Common myeloid progenitor, CD34-positive (primary cell): Measurements from ENCODE around the gene TAAR1. TPM values are rescaled to one million over a fixed set of nuclear protein-coding genes. Genes with fewer than 3 reads are reported as not detected.
"Not testable (repeated sequence)": the region's sequence is repeated elsewhere in the genome, so short reads cannot be mapped to it uniquely, and the experiment has no call there.

Experiments
- CTCF ChIA-PET: fragments of 350-600 bp; sonication (Branson Sonifier 250); formaldehyde crosslinking; loops from one replicate; lab custom pipeline; 2021; ENCODE audit warnings: antibody characterized with exemption; lab: Charles Lee
- POLR2A ChIA-PET: fragments of 350-600 bp; sonication (Branson Sonifier 250); formaldehyde crosslinking; loops from one replicate; lab custom pipeline; 2021; ENCODE audit warnings: antibody characterized with exemption; lab: Charles Lee
- DNase-seq, 3 donors: peaks; one replicate each; pipeline versions ENCODE4 v3.0.0 to v3.0.0-alpha.2; 2013
- H3K27ac ChIP-seq, 2 experiments: 1 replicate in 1 of 2; 2 replicates in 1 of 2; pipeline ENCODE4 v1.7.0; 2013; ENCODE audit warnings: inconsistent platforms in 2 of 2, low read length in 2 of 2, mild to moderate bottlenecking in 2 of 2, low read depth in 1 of 2, moderate library complexity in 1 of 2; ENCODE audit not compliant: severe bottlenecking in 2 of 2, insufficient read depth in 1 of 2, poor library complexity in 1 of 2
- H3K27me3 ChIP-seq, 5 experiments: replicated peaks in 2 of 5; 1 replicate in 3 of 5; 2 replicates in 2 of 5; pipeline versions ENCODE4 v1.6.1 to v1.7.0; 2013; ENCODE audit warnings: low read length in 4 of 5, mild to moderate bottlenecking in 2 of 5, moderate library complexity in 2 of 5, inconsistent platforms in 1 of 5; ENCODE audit not compliant: insufficient read depth in 5 of 5, control insufficient read depth in 4 of 5
- H3K36me3 ChIP-seq, 4 experiments: 1 replicate in 2 of 4; 2 replicates in 2 of 4; pipeline versions ENCODE4 v1.6.1 to v1.7.0; 2013; ENCODE audit warnings: low read length in 3 of 4, control low read depth in 1 of 4, mild to moderate bottlenecking in 1 of 4; ENCODE audit not compliant: control insufficient read depth in 4 of 4, insufficient read depth in 4 of 4
- H3K4me1 ChIP-seq, 4 experiments: 1 replicate in 3 of 4; 2 replicates in 1 of 4; pipeline versions ENCODE4 v1.6.1 to v1.7.1; 2013; ENCODE audit warnings: low read length in 3 of 4, mild to moderate bottlenecking in 3 of 4, control low read depth in 1 of 4, inconsistent platforms in 1 of 4, moderate library complexity in 1 of 4; ENCODE audit not compliant: control insufficient read depth in 4 of 4, insufficient read depth in 4 of 4; ENCODE audit errors: control extremely low read depth in 1 of 4
- H3K4me3 ChIP-seq, 7 experiments: 1 replicate in 4 of 7; 2 replicates in 3 of 7; pipeline versions ENCODE4 v1.5.1 to v1.7.0; 2013; ENCODE audit warnings: mild to moderate bottlenecking in 7 of 7, low read length in 6 of 7, moderate library complexity in 6 of 7, inconsistent platforms in 2 of 7, low read depth in 2 of 7, control low read depth in 1 of 7; ENCODE audit not compliant: insufficient read depth in 4 of 7, control insufficient read depth in 1 of 7; ENCODE audit errors: extremely low read depth in 1 of 7
- H3K9me3 ChIP-seq, 5 experiments: 1 replicate in 4 of 5; 2 replicates in 1 of 5; pipeline versions ENCODE4 v1.6.1 to v1.7.1; 2013; ENCODE audit warnings: low read length in 4 of 5, mild to moderate bottlenecking in 2 of 5, inconsistent platforms in 1 of 5, low read depth in 1 of 5, moderate library complexity in 1 of 5; ENCODE audit not compliant: control insufficient read depth in 4 of 5, insufficient read depth in 2 of 5; ENCODE audit errors: control extremely low read depth in 1 of 5
- WGBS: methylation state at CpG from one replicate; pipeline ENCODE4 v1.1.5; 2013; ENCODE audit not compliant: insufficient coverage; 5-methylcytosine and 5-hydroxymethylcytosine counted together
- polyA plus RNA-seq: library from polyadenylated mRNA; unstranded; fragments of 120-200 nt; gene quantifications from one replicate; pipeline ENCODE4 v1.2.1, GENCODE V29; 2013

Gene TAAR1, protein sequence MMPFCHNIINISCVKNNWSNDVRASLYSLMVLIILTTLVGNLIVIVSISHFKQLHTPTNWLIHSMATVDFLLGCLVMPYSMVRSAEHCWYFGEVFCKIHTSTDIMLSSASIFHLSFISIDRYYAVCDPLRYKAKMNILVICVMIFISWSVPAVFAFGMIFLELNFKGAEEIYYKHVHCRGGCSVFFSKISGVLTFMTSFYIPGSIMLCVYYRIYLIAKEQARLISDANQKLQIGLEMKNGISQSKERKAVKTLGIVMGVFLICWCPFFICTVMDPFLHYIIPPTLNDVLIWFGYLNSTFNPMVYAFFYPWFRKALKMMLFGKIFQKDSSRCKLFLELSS
- not detected for polyA plus RNA-seq

DNA sequence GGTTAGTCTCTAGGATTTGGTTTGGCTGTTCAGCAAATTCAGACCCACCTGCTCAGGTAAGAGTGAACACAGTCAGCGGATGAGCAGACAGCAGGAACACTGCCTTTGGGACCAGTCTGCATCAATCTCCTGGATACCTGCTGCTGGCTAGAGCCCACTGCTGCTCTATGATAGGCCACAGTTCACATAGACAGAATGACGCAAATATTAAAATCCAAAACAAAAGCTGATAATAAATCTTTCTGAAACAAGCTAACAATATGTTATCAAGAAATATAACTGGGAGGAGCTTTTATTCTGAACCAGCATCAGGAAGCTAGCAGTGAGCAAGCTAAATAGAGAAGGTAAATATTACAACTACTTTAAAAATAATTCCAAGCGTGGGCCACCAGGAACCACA, at the start of gene TAAR1:
Gene TAAR1, minus strand, starts transcription at position 101 of the 400 bp plus-strand sequence. CDS start 13,179 bp downstream, outside the sequence.
- Histone ChIP-seq H3K9me3 (no peaks in the 10 kb centered on the region), H3K4me1 (no peaks in the 10 kb centered on the region), H3K27ac (no peak within 1 kb of the TSS), H3K36me3 (no peaks in the 10 kb centered on the region), H3K27me3 (no peaks in the 10 kb centered on the region), H3K4me3 (no peak within 1 kb of the TSS)
- ChIA-PET CTCF (interaction anchor here (1.0 kb wide), 1 partner anchor 109 kb away, joined by 3 read pairs; no protein-coding TSS in a partner anchor), POLR2A (no interaction called here)
- WGBS, result 100% methylated on average over 1 of the region's 3 CpGs
- no peak for DNase-seq

DNA sequence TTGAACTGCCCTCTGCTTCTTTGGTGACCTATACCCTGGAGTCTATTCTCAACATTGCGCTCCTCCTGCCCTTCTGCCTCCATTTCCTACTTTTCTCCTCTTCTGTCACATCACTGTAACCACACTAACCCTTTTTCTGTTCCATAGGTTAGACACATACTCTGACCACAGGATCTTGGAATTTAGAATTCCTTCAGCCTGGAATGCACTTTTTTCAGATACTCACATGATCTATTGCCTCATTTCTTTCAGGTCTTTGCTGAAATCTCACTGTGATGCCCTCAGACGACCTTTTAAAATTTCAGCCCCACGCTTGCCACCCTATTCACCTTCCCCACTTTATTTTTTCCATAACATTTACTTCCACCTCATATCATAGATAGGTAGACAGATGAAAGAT, 49.8 kb upstream of the TAAR1 start:
- Histone ChIP-seq H3K4me3 (no peak overlapping the region), H3K27ac (no peak overlapping the region), H3K9me3 (peaks cover 0 to 13% (median 0%) of the 10 kb centered on the region in 5 experiments), H3K4me1 (peaks cover 0 to 21% (median 10%) of the 10 kb centered on the region in 4 experiments), H3K27me3 (no peaks in the 10 kb centered on the region), H3K36me3 (peaks cover 0 to 1% (median 0%) of the 10 kb centered on the region in 4 experiments)
- POLR2A ChIA-PET, result no interaction called here
- CTCF ChIA-PET, result no interaction called here
- DNase-seq, result no peak
- WGBS, result 100% methylated on average over 1 of the region's 3 CpGs

DNA sequence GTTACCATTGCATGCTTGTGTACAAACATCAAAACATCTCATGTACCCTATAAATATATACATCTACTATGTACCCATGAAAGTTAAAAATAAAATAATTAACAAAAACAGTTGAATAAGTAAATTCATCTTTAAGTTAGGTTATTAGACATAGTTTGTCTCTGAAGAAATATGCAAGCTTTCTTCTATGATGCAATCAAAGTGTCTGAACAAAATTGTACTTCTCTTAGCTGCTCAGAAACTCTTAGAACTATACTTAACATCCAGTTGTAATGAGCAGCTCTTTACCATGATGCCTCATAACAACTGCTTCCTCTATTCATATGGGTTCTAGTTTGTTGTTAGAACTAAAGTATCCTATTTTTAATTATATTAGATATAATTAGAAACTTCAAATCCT, 49.0 kb upstream of the TAAR1 start:
- Histone ChIP-seq H3K4me3 (no peak overlapping the region), H3K27ac (no peak overlapping the region), H3K4me1 (peaks cover 0 to 17% (median 6%) of the 10 kb centered on the region in 4 experiments), H3K36me3 (peaks cover 0 to 1% (median 0%) of the 10 kb centered on the region in 4 experiments), H3K9me3 (peaks cover 0 to 13% (median 0%) of the 10 kb centered on the region in 5 experiments), H3K27me3 (no peaks in the 10 kb centered on the region)
- no peak for DNase-seq
- POLR2A ChIA-PET, result no interaction called here
- CTCF ChIA-PET, result no interaction called here

DNA sequence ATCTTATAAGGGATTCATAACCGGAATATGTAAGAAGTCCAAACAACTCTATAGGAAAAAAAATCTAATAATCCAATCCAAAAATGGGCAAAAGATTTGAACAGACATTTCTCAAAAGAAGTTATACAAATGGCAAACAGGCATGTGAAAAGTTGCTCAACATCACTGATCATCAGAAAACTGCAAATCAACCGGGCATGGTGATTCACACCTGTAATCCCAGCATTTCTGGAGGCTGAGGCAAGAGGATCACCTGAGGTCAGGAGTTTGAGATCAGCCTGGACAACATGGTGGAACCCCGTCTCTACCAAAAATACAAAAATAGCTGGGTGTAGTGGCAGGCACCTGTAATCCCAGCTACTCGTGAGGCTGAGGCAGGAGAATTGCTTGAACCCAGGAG, 47.8 kb upstream of the TAAR1 start:
- POLR2A ChIA-PET, H3K27me3 ChIP-seq, H3K4me1 ChIP-seq, H3K4me3 ChIP-seq, H3K27ac ChIP-seq, DNase-seq, H3K36me3 ChIP-seq, CTCF ChIA-PET: not testable (repeated sequence)
- WGBS, result 98% methylated on average over 3 of the region's 4 CpGs
- H3K9me3 ChIP-seq, result peaks cover 0 to 13% (median 0%) of the 10 kb centered on the region in 5 experiments

DNA sequence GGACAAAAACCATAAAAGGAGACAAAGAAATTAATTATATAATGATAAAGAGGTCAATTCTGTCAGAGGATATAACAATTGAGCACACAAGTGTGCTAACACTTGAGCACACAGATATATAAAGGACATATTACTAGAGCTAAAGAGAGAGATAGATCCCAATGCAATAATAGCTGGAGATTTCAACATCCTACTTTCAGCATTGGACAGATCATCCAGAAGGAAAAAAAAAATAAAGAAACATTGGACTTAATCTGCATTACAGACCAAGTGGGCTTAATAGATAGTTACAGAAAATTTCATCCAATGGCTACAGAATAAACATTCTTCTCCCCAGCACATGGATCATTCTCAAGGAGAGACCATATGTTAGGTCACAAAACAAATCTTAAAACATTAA, 45.0 kb upstream of the TAAR1 start:
- ChIA-PET CTCF (interaction anchor here (1.5 kb wide), 1 partner anchor 9 kb away, joined by 3 read pairs; no protein-coding TSS in a partner anchor), POLR2A (no interaction called here)
- H3K27ac ChIP-seq, result no peak overlapping the region
- no peaks in the 10 kb centered on the region for H3K4me1 ChIP-seq
- peaks cover 0 to 1% (median 0%) of the 10 kb centered on the region in 4 experiments for H3K36me3 ChIP-seq
- peaks cover 0 to 13% (median 0%) of the 10 kb centered on the region in 5 experiments for H3K9me3 ChIP-seq
- no peak overlapping the region for H3K4me3 ChIP-seq
- no peaks in the 10 kb centered on the region for H3K27me3 ChIP-seq
- DNase-seq, result no peak

DNA sequence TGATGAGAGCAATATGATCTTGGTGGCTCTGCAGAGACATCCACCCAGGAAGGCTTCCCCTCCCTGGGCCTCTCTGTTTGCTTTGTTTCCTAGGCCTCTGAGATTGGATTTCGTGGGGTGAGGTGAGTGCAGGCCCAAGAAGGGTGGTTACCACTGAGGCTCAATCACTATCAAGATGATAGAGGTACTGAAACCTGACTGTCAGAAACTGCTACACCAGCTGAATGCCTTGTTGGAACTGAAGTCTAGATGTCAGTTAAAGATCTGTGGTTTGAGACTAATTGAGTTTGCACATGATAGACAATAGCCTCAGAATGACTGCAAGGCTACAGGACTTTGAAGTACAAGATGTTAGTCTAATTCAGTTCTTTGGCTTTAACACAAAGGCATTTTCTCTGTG, 39.6 kb upstream of the TAAR1 start:
- H3K36me3 ChIP-seq, result no peaks in the 10 kb centered on the region
- WGBS, result 100% methylated on average over 1 of the region's 1 CpG
- DNase-seq, result no peak
- H3K27ac ChIP-seq, result no peak overlapping the region
- no peaks in the 10 kb centered on the region for H3K27me3 ChIP-seq
- H3K4me3 ChIP-seq, result no peak overlapping the region
- POLR2A ChIA-PET, result no interaction called here
- CTCF ChIA-PET, result interaction anchor here (1.0 to 2.4 kb wide), 3 partner anchors 9 to 100 kb away, joined by 3 to 7 read pairs (median 3); partner anchors contain the start of gene SLC18B1
- H3K9me3 ChIP-seq, result peaks cover 0 to 15% (median 4%) of the 10 kb centered on the region in 5 experiments
- H3K4me1 ChIP-seq, result no peaks in the 10 kb centered on the region

DNA sequence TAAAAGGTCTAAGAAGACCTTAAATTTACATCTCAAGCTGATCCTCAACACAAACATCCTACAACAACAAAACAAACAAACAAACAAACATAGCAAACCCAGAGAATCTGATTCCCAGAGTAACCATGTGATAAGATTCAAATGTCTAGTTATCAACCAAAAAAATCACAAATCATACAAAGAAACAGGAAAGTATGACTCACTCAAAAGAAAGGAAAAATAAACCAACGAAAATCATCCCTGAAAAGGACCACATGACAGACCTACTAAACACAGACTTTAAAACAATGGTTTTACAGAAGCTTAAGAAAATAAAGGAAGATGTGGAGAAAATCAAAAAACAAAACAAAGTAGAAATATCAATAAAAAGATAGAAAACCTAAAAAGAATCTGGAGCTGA, 36.8 kb upstream of the TAAR1 start:
- Histone ChIP-seq H3K36me3 (peaks cover 0 to 2% (median 0%) of the 10 kb centered on the region in 4 experiments), H3K4me1 (no peaks in the 10 kb centered on the region), H3K27me3 (no peaks in the 10 kb centered on the region), H3K9me3 (peaks cover 0 to 15% (median 4%) of the 10 kb centered on the region in 5 experiments), H3K27ac (no peak overlapping the region), H3K4me3 (no peak overlapping the region)
- WGBS, result no CpG with 5 or more reads among the region's 1 CpG
- DNase-seq, result no peak
- ChIA-PET POLR2A (no interaction called here), CTCF (interaction anchor here (1.1 to 1.4 kb wide), 2 partner anchors 28 to 33 kb away, joined by 3 to 4 read pairs; no protein-coding TSS in a partner anchor)
